Urinary bladder (tissue), 4 donors: Measurements from ENCODE around the gene PIP5K1C. TPM values are rescaled to one million over a fixed set of nuclear protein-coding genes. Genes with fewer than 3 reads are reported as not detected.
A peak's percentile ranks its signal among the peaks of the same experiment; 100 is the strongest.

ENCODE experiments used
- DNase-seq: peaks from one replicate; pipeline ENCODE4 v3.0.0-alpha.2; 2015; ENCODE audit errors: extremely low spot score
- H3K27ac ChIP-seq: one replicate; pipeline ENCODE4 v1.5.1; 2013; ENCODE audit warnings: low read depth, mild to moderate bottlenecking, moderate library complexity
- H3K36me3 ChIP-seq: one replicate; pipeline ENCODE4 v1.6.1; 2013; ENCODE audit warnings: mild to moderate bottlenecking, moderate library complexity; ENCODE audit not compliant: insufficient read depth
- H3K4me1 ChIP-seq: one replicate; pipeline ENCODE4 v1.6.1; 2013; ENCODE audit warnings: mild to moderate bottlenecking, moderate library complexity; ENCODE audit not compliant: insufficient read depth
- H3K4me3 ChIP-seq: one replicate; pipeline ENCODE4 v1.5.1; 2013; ENCODE audit warnings: low read depth, low read length
- WGBS: extraction: QIAGEN DNeasy Blood & Tissue Kit; methylation state at CpG from one replicate; pipeline ENCODE4 v1.1.7; 2013; 5-methylcytosine and 5-hydroxymethylcytosine counted together
- polyA plus RNA-seq: library from polyadenylated mRNA; stranded (reverse); fragments of 200-250 nt; gene quantifications from one replicate; pipeline ENCODE4 v1.2.3, GENCODE V29; 2013
- total RNA-seq: library from RNA; depleted of rRNA; stranded (reverse); fragments of >200 nt; gene quantifications from one replicate; pipeline ENCODE4 v1.2.3, GENCODE V29; 2014
- donor health status: healthy with polysubstance abuse.
- donor health status: healthy.

The PIP5K1C gene
- total and polyA plus RNA-seq, 2 donors, result 17.1 to 60.8 TPM

DNA sequence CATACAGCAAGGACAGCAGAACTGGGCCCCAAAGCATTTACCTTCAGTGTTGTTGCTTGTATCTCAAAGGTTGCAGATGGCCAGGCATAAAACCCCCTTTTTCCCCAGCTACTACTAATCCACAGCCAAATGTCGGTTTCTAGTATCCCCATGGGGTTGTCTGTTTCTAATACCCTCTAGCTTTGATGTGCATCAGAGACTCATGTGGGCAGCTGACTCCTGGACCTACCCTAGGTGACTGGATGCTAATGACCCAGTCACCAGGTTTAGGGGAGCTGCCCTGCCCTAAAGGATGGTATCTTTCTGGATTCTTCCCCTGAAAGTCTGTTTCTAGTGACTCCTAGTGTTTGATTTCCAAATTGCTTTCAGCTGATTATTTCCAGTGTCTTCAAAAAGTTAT lies 31.8 kb upstream of the PIP5K1C start:
- whole genome bisulfite sequencing, result 87% methylated on average over 1 of the region's 1 CpG
- DNase-seq, result no peak
- Histone ChIP-seq H3K4me3 (no peak overlapping the region), H3K27ac (no peak overlapping the region), H3K4me1 (no peaks in the 10 kb centered on the region), H3K36me3 (no peaks in the 10 kb centered on the region)

DNA sequence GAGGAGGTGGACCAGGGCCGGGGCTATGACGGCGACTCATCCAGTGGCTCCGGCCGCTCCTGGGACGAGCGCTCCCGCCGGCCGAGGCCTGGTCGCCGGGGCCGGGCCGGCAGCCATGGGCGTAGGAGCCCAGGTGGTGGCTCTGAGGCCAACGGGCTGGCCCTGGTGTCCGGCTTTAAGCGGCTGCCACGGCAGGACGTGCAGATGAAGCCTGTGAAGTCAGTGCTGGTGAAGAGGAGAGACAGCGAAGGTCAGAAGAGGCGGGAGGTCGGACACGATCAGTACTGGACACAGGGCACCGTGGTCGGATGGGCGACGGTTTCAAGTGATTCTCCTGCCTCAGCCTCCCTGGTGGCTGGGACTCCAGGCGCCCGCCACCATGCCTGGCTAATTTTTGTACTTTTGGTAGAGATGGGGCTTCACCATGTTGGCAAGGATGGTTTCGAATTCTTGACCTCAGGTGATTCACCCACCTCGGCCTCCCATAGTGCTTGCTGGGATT lies 30.2 kb upstream of the PIP5K1C start:
- Histone ChIP-seq H3K36me3 (no peaks in the 10 kb centered on the region), H3K27ac (no peak overlapping the region), H3K4me1 (no peaks in the 10 kb centered on the region), H3K4me3 (no peak overlapping the region)
- 93% methylated on average over 32 of the region's 32 CpGs for WGBS
- no peak for DNase-seq

DNA sequence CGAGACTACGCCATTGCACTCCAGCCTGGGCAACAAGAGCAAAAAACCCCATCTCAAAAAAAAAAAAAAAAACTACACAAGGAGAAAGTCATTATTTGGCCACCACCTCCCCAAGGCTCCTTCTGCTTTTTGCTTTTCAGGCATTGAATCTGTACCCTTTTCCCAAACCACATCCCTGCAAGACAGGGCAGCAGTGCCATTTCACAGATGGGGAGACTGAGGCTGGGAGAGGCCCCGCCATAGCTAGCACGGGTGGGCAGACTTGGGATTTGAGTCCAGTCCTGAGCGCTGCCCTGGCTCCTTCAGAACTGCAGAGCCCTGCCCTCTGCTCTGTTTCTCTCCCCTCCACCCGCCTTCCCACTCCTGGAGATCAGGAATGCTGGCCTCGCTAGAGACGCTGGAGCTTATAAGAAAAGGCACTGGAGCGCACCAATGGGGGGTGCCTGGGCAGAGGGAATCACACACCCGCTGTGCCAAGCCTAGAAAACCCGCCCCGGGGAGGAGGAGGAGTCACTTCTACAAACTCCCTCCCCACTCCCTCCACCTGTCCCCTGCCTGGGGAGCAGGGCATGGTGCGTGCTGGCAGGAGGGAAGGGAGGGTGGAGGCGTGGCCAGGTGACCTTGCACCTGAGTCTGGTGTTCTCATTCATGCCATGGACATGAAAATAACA lies 25.5 kb upstream of the PIP5K1C start:
- WGBS, result 30% methylated on average over 14 of the region's 14 CpGs
- no peak for DNase-seq
- no peak overlapping the region for H3K27ac ChIP-seq

DNA sequence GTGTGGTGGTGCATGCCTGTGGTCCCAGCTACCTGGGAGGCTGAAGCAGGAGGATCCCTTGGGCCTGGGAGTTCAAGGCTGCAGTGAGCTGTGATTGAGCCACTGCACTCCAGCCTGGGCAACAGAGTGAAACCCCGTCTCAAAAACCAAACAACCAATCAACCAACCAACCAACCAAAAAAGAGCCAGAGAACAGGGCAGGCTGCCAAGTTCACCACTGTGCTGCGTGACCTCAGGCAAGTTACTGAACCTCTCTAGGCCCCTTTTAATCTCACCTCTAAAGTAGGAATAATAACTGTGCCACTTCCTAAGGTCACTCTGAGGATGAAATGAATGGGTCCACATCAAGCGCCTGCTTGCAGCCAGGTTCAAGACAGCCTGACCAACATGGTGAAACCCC lies 24.9 kb upstream of the PIP5K1C start:
- Histone ChIP-seq H3K4me1 (peaks cover 5% of the 10 kb centered on the region), H3K36me3 (no peaks in the 10 kb centered on the region), H3K27ac (no peak overlapping the region), H3K4me3 (no peak overlapping the region)
- WGBS, result 67% methylated on average over 3 of the region's 3 CpGs
- DNase-seq, result no peak

More for the DNA sequence above, 25.5 kb upstream of the PIP5K1C start:
- no peaks in the 10 kb centered on the region for H3K36me3 ChIP-seq
- peaks cover 3% of the 10 kb centered on the region for H3K4me1 ChIP-seq
- no peak overlapping the region for H3K4me3 ChIP-seq

DNA sequence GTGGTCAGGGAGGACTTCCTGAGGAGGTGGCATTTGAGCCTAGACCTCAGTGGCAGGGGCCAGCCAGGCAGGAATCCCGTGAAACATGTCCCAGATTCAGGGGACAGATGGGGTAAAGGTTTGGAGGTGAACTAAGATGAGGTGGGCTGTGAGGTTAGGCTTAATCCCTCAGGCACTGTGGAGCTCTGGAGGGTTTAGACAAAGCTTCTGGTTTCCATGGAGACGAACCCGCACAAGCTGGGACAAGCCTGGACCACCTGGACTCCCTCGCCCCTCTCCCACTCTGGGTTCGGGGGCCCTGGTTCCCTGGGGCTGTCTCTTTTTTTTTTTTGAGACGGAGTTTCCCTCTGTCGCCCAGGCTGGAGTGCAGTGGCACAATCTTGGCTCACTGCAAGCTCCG lies 23.6 kb upstream of the PIP5K1C start:
- DNase-seq, result no peak
- Histone ChIP-seq H3K4me1 (peaks cover 5% of the 10 kb centered on the region), H3K27ac (no peak overlapping the region), H3K4me3 (no peak overlapping the region), H3K36me3 (no peaks in the 10 kb centered on the region)
- WGBS, result 32% methylated on average over 8 of the region's 8 CpGs

DNA sequence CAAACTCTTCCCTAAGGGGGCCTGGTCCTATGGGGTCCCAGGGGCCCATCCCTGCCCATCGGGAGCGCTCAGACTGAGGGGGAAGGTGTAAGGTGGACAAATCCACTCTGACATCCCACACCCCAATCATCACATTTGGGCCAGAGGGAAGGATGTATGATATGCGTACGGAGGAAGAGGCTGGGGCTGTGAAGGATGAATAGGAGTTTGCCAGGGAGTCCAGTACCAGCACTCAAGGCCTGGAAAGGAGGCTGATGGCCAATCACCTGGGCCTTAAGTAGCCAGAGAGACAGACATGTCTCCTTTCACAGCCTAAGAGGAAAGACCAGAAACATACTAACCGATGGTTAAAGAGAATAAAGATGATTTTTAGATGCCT lies 22.8 kb upstream of the PIP5K1C start:
- no peak for DNase-seq
- Histone ChIP-seq H3K27ac (no peak overlapping the region), H3K36me3 (no peaks in the 10 kb centered on the region), H3K4me3 (no peak overlapping the region), H3K4me1 (peaks cover 5% of the 10 kb centered on the region)
- WGBS, result 81% methylated on average over 5 of the region's 5 CpGs

DNA sequence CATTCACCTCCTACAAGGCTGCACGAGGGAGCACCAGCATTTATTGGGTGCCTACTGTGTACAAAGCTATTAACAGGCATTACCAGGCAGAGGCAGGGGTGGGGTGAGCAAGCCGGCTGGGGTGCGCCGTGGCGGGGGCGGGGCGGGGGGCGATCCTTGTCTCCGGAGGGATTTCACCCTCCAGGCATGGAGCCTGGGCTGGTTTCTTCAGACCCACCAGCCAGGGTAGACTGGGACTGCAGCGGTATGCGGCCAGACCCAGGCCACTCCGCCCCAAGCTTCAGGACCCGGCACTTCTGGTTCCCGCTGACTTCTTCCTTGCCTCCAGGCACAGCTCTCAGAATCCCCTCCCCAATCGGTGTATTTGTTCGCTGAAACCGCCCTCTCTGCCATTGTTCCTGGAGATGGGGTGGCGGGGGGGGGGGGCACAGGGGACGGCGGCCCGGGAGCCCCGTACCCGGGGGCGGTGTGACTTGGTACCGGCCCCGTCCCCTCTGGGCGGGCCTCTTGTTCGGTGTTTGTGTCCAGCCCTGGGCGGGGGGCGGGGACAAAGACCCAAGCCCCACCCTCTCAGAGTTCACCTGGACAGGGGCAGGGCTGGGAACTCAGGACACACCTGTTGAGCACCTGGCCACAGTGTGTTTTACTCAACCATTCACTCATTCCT lies 22.3 kb upstream of the PIP5K1C start:
- WGBS, result 5% methylated on average over 30 of the region's 30 CpGs
- DNase-seq, result no peak
- Histone ChIP-seq H3K4me3 (peak overlapping the region; percentile 23), H3K4me1 (peaks cover 5% of the 10 kb centered on the region), H3K36me3 (no peaks in the 10 kb centered on the region), H3K27ac (no peak overlapping the region)

DNA sequence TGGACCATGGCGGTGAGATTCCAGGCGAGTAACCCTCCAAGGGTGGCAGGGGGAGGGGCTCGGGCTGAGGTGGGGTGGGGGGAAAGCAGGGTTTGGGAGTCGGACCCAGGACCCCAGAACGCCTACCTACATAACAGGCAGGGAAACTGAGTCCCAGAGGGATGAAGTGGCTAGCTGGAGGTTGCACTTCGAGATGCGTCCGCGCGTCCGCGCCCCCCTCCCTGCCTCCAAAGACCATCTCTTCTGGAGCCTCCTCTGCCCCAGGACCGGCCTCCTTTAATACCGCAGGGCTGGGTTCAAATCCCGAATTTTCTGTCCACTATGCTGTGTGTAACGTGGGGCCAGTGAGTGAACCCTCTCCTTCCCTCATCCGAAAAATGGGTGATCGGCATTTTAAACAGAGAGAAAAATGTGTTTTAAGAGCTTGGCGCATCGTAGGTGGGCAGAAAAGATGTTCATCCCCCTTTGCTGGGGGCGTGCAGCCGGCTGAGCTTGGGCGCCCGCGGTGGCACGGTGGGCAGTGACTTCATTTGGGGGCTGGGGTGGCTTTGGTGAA lies 21.7 kb upstream of the PIP5K1C start:
- WGBS, result 3% methylated on average over 26 of the region's 26 CpGs
- H3K4me1 ChIP-seq, result peaks cover 5% of the 10 kb centered on the region
- H3K36me3 ChIP-seq, result no peaks in the 10 kb centered on the region
- H3K27ac ChIP-seq, result no peak overlapping the region
- peak overlapping the region; percentile 34 for H3K4me3 ChIP-seq
- DNase-seq, result no peak

DNA sequence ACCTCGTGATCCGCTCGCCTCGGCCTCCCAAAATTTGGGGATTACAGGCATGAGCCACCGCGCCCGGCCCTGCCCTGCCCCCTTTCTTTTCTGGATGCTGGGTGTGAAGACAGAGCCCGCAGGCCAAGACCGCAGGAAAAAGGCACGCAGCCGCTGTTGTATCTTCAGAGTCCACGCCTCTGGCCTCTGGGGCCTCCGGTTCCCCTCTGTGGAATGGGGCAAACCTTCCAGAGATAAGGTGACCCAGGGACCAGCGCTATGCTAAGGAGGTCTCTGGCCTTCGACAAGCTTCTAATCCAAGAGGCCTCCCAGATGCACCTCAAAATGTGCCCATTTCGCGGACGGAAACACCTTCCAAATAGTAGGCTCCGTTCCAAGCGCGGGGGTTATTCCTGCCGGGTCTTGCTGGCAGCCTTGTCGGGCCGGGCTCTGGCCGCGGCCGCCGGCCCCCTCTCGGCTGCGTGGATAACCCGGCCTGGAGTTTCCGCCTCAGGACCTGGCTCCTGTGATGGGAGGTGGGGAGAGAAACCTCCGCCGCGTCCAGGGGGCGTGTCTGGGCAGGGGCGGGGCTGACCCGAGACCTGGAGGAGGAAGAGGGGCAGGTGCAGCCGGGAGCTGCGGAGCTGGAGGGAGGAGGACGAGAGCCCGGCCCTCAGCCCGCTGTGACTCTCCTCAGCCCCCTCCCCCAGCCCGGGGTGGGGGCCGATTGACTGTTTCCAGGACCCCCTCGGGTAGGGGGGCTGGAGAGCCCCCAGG lies 21.0 kb upstream of the PIP5K1C start:
- peaks cover 5% of the 10 kb centered on the region for H3K4me1 ChIP-seq
- 18% methylated on average over 46 of the region's 46 CpGs for WGBS
- H3K27ac ChIP-seq, result no peak overlapping the region
- no peaks in the 10 kb centered on the region for H3K36me3 ChIP-seq
- peak overlapping the region; percentile 34 for H3K4me3 ChIP-seq
- peak; percentile 69 for DNase-seq

DNA sequence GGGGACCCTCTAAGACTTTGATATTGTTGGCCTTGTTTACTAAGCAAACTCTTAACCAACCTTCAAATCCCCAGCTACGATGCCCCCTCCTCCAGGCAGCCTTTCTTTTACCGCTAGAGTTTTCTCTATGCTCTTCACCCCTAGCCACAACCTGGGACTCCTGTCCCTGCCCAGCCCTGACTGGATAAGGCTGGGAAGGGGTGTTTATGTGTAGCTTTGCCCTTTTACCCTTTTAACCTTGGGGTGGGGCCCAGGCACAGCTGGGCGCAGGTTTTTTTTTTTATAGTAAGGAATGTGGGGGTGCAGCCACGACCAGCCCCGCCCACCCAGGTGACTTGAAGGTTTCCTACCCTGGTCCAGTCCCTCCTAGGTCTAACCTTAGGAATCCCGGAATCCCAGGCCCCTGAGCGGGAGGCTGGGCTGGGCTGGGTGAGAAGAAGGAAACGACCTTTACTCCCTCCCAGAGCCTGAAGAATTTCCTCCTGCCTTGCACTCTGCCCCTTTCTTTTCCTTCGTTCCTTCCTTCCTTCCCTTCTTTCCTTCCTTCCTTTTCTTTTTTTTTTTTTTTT lies 20.2 kb upstream of the PIP5K1C start:
- Histone ChIP-seq H3K4me3 (no peak overlapping the region), H3K36me3 (no peaks in the 10 kb centered on the region), H3K4me1 (peaks cover 5% of the 10 kb centered on the region), H3K27ac (no peak overlapping the region)
- WGBS, result 29% methylated on average over 9 of the region's 9 CpGs
- DNase-seq, result no peak

DNA sequence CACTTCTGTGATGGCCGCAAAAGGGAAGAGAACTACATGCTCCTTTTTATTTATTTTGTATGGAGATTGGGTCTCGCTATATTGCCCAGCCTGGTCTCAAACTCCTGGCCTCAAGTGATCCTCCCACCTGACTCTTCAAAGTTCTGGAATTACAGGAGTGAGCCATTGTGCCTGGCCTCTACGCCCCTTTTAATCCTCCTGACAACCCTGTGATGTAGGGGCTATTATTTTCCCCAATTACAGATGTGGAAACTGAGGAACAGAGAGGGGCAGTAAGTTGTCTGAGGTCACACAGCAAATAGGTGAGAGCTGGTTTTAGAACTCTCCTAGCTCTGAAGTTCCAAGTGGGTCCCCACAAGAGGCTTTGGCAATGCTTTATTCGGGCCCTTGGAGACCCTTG lies 19.6 kb upstream of the PIP5K1C start:
- peaks cover 5% of the 10 kb centered on the region for H3K4me1 ChIP-seq
- 88% methylated on average over 4 of the region's 4 CpGs for WGBS
- H3K36me3 ChIP-seq, result no peaks in the 10 kb centered on the region
- H3K27ac ChIP-seq, result no peak overlapping the region
- DNase-seq, result no peak
- H3K4me3 ChIP-seq, result no peak overlapping the region

DNA sequence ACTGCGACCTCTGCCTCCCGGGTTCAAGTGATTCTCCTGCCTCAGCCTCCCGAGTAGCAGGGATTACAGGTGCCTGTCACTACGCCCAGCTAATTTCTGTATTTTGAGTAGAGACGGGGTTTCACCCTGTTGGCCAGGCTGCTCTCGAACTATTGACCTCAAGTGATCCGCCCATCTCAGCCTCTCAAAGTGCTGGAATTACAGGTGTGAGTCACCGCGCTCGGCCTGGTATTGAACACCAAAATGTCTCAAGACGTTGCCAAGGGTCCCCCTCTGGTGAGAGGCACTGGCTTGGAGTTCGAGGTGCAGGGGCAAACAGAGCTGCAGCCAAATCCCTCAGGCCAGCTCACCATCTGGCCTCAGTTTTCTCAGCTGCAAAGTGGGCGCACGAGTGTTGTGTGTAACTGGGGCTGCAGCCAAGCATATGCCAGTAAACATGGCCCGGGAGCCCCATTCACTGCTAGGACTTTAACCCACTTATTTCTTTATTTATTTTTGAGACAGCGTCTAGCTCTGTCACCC lies 15.9 kb upstream of the PIP5K1C start:
- no peaks in the 10 kb centered on the region for H3K36me3 ChIP-seq
- WGBS, result 85% methylated on average over 16 of the region's 16 CpGs
- H3K4me3 ChIP-seq, result no peak overlapping the region
- peaks cover 3% of the 10 kb centered on the region for H3K4me1 ChIP-seq
- H3K27ac ChIP-seq, result no peak overlapping the region
- no peak for DNase-seq
